ENCODE results near the gene SRF. TPM values are rescaled to one million over a fixed set of nuclear protein-coding genes. Genes with fewer than 3 reads are reported as not detected.

SRF gene
- total RNA-seq, 2 experiments from 2014 or later = 45.0 to 53.2 TPM

DNA sequence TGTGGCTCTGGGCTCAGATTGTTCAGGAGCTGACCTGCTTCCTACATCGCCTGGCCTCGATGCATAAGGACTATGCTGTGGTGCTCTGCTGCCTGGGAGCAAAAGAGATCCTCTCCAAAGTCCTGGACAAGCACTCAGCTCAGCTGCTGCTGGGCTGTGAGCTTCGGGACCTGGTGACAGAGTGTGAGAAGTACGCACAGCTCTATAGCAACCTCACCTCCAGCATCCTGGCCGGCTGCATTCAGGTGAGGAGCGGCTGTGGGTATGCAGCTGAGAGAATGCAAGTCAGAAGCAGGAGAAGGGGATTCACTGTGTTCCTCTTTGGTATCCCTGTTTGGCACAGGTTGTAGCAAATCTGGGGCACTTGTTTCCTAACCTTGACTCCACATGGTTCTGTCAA lies 28.8 kb downstream of the SRF start:
- ATAC-seq (no peak), DNase-seq (no peak)
- H3K9me3 Mint-ChIP-seq (ENCODE audit: low read depth) = no peaks in the 10 kb centered on the region
- H3K36me3 Mint-ChIP-seq = peaks cover 10% of the 10 kb centered on the region
- H3K4me3 Mint-ChIP-seq = no peak overlapping the region
- CTCF ChIA-PET = interaction anchor here (1.8 kb wide), 1 partner anchor 29 kb away, joined by 6 read pairs; the partner anchor contains the start of gene DNPH1
- H3K27ac Mint-ChIP-seq = no peak overlapping the region
- H3K4me1 Mint-ChIP-seq = no peaks in the 10 kb centered on the region
- no peaks in the 10 kb centered on the region for H3K27me3 Mint-ChIP-seq

DNA sequence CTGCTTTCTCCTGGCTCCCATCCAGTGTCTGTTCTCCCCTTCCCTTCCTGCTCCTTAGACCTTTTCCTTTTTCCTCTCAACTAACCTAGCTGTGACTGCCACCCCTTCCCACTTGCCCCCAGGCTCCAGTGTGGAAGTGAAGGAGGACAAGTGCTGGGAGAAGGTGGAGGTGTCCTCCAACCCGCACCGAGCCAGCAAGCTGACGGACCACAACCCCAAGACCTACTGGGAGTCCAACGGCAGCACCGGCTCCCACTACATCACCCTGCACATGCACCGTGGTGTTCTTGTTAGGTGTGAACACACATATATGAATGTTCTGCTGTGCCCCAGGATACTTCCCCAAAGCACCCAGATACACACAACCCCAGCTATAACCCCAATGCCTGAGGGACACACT lies 29.5 kb downstream of the SRF start:
- no peak overlapping the region for H3K4me3 Mint-ChIP-seq
- CTCF ChIA-PET = interaction anchor here (1.8 kb wide), 1 partner anchor 28 kb away, joined by 6 read pairs; the partner anchor contains the start of gene DNPH1
- no peak overlapping the region for H3K27ac Mint-ChIP-seq
- DNase-seq = no peak
- no peaks in the 10 kb centered on the region for H3K9me3 Mint-ChIP-seq (ENCODE audit: low read depth)
- ATAC-seq = no peak
- H3K27me3 Mint-ChIP-seq = no peaks in the 10 kb centered on the region
- no peaks in the 10 kb centered on the region for H3K4me1 Mint-ChIP-seq
- H3K36me3 Mint-ChIP-seq = peaks cover 10% of the 10 kb centered on the region

GRCh38 chr6:43202451-43202850 lies 31.4 kb downstream of the SRF start:
- no peak overlapping the region for H3K27ac Mint-ChIP-seq
- H3K27me3 Mint-ChIP-seq = no peaks in the 10 kb centered on the region
- peaks cover 11% of the 10 kb centered on the region for H3K36me3 Mint-ChIP-seq
- no peak overlapping the region for H3K4me3 Mint-ChIP-seq
- H3K9me3 Mint-ChIP-seq (ENCODE audit: low read depth) = no peaks in the 10 kb centered on the region
- ATAC-seq (no peak), DNase-seq (no peak)
- H3K4me1 Mint-ChIP-seq = no peaks in the 10 kb centered on the region
- CTCF ChIA-PET = interaction anchor here (1.1 to 3.1 kb wide), 3 partner anchors 26 to 30 kb away, joined by 3 to 9 read pairs (median 4); partner anchors contain the start of gene DNPH1

- no peak for DNase-seq
- no peak overlapping the region for H3K4me3 Mint-ChIP-seq
- no peaks in the 10 kb centered on the region for H3K9me3 Mint-ChIP-seq (ENCODE audit: low read depth)
- no peak overlapping the region for H3K27ac Mint-ChIP-seq
- peaks cover 9% of the 10 kb centered on the region for H3K36me3 Mint-ChIP-seq
- no peaks in the 10 kb centered on the region for H3K4me1 Mint-ChIP-seq
- no peak for ATAC-seq
- CTCF ChIA-PET = interaction anchor here (3.1 kb wide), 1 partner anchor 25 kb away, joined by 9 read pairs; the partner anchor contains the start of gene DNPH1
- no peaks in the 10 kb centered on the region for H3K27me3 Mint-ChIP-seq
Observed at GRCh38 chr6:43203029-43203717, 32.1 kb downstream of the SRF start.

- H3K27ac Mint-ChIP-seq = no peak overlapping the region
- no peaks in the 10 kb centered on the region for H3K4me1 Mint-ChIP-seq
- no peak overlapping the region for H3K4me3 Mint-ChIP-seq
- H3K27me3 Mint-ChIP-seq = no peaks in the 10 kb centered on the region
- CTCF ChIA-PET = interaction anchor here (3.1 kb wide), 1 partner anchor 25 kb away, joined by 9 read pairs; the partner anchor contains the start of gene DNPH1
- DNase-seq (no peak), ATAC-seq (no peak)
- H3K9me3 Mint-ChIP-seq (ENCODE audit: low read depth) = no peaks in the 10 kb centered on the region
- H3K36me3 Mint-ChIP-seq = peaks cover 9% of the 10 kb centered on the region
Observed at GRCh38 chr6:43203718-43204095, 32.6 kb downstream of the SRF start.

- CTCF ChIA-PET = no interaction called here
- H3K27ac Mint-ChIP-seq = no peak overlapping the region
- H3K4me3 Mint-ChIP-seq = no peak overlapping the region
- H3K36me3 Mint-ChIP-seq = peaks cover 9% of the 10 kb centered on the region
- no peaks in the 10 kb centered on the region for H3K4me1 Mint-ChIP-seq
- no peaks in the 10 kb centered on the region for H3K9me3 Mint-ChIP-seq (ENCODE audit: low read depth)
- no peak for ATAC-seq
- no peak for DNase-seq
- no peaks in the 10 kb centered on the region for H3K27me3 Mint-ChIP-seq
Observed at GRCh38 chr6:43204271-43205105, 33.4 kb downstream of the SRF start.

DNA sequence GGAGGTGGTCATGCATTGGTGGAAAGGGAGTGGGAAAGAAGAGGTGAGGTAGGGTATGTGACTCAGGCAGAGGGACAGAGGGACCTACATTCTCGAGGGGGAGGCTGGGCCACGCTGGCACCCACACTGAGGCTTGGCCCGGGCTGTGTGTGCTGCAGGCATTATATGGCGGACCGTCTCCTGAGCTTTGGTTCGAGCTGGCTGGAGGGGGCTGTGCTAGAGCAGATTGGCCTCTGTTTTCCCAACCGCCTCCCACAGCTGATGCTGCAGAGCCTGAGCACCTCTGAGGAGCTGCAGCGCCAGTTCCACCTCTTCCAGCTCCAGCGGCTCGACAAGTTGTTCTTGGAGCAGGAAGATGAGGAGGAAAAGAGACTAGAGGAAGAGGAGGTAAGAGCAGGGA lies 34.8 kb downstream of the SRF start:
- Mint-ChIP-seq H3K27me3 (no peaks in the 10 kb centered on the region), H3K4me1 (no peaks in the 10 kb centered on the region), H3K36me3 (peaks cover 7% of the 10 kb centered on the region), H3K27ac (peak overlapping the region; percentile 21), H3K4me3 (no peak overlapping the region), H3K9me3 (ENCODE audit: low read depth) (no peaks in the 10 kb centered on the region)
- DNase-seq (no peak), ATAC-seq (no peak)
- CTCF ChIA-PET = no interaction called here

- Mint-ChIP-seq H3K4me3 (no peak overlapping the region), H3K27me3 (no peaks in the 10 kb centered on the region), H3K4me1 (no peaks in the 10 kb centered on the region), H3K36me3 (peaks cover 5% of the 10 kb centered on the region), H3K27ac (no peak overlapping the region), H3K9me3 (ENCODE audit: low read depth) (no peaks in the 10 kb centered on the region)
- CTCF ChIA-PET = no interaction called here
- DNase-seq (no peak), ATAC-seq (no peak)
Observed at GRCh38 chr6:43207286-43207685, 36.2 kb downstream of the SRF start.

GRCh38 chr6:43211955-43212354 lies 40.9 kb downstream of the SRF start:
- no peak overlapping the region for H3K27ac Mint-ChIP-seq
- H3K4me1 Mint-ChIP-seq = no peaks in the 10 kb centered on the region
- no peak for ATAC-seq
- CTCF ChIA-PET = no interaction called here
- no peaks in the 10 kb centered on the region for H3K27me3 Mint-ChIP-seq
- DNase-seq = no peak
- no peak overlapping the region for H3K4me3 Mint-ChIP-seq
- H3K36me3 Mint-ChIP-seq = peaks cover 4% of the 10 kb centered on the region
- no peaks in the 10 kb centered on the region for H3K9me3 Mint-ChIP-seq (ENCODE audit: low read depth)

DNA sequence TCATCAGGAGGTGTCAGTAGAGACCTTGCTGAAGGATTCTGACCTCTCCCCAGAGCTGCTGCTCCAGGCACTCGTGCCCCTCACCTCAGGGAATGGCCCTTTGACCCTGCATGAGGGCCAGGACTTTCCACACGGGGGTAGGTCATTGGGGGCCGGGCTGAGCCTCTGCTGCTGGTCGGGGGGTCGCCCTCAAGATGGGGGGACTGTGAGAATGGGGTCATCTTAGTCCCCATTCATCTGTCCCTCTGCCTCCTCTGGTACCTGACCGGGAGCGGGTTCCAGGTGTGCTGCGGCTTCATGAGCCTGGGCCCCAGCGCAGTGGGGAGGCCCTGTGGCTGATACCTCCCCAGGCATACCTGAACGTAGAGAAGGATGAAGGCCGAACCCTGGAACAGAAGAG lies 42.4 kb downstream of the SRF start:
- Mint-ChIP-seq H3K4me3 (no peak overlapping the region), H3K27ac (no peak overlapping the region), H3K9me3 (ENCODE audit: low read depth) (no peaks in the 10 kb centered on the region), H3K4me1 (no peaks in the 10 kb centered on the region), H3K36me3 (peaks cover 3% of the 10 kb centered on the region), H3K27me3 (no peaks in the 10 kb centered on the region)
- DNase-seq = no peak
- ATAC-seq = no peak
- CTCF ChIA-PET = interaction anchor here (1.5 kb wide), 1 partner anchor 16 kb away, joined by 6 read pairs; the partner anchor contains the start of gene DNPH1

- peak overlapping the region; percentile 39 for H3K27ac Mint-ChIP-seq
- H3K27me3 Mint-ChIP-seq = no peaks in the 10 kb centered on the region
- no peaks in the 10 kb centered on the region for H3K4me1 Mint-ChIP-seq
- H3K9me3 Mint-ChIP-seq (ENCODE audit: low read depth) = no peaks in the 10 kb centered on the region
- DNase-seq (no peak), ATAC-seq (no peak)
- CTCF ChIA-PET = no interaction called here
- no peak overlapping the region for H3K4me3 Mint-ChIP-seq
- peaks cover 3% of the 10 kb centered on the region for H3K36me3 Mint-ChIP-seq
Observed at GRCh38 chr6:43215066-43215465, 44.0 kb downstream of the SRF start.

DNA sequence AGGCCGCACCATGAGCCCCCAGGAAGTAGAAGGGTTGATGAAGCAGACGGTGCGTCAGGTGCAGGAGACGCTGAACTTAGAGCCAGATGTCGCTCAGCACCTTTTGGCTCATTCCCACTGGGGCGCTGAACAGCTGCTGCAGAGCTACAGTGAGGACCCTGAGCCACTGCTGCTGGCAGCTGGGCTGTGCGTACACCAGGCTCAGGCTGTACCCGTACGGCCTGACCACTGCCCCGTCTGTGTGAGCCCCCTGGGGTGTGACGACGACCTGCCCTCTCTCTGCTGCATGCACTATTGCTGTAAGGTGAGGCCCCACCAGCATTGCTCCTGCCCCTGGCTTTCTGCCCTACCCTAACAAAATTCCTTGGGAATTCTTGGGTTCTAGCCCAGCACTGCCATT lies 45.1 kb downstream of the SRF start:
- Mint-ChIP-seq H3K36me3 (peaks cover 6% of the 10 kb centered on the region), H3K27ac (no peak overlapping the region), H3K9me3 (ENCODE audit: low read depth) (no peaks in the 10 kb centered on the region), H3K4me3 (no peak overlapping the region), H3K4me1 (no peaks in the 10 kb centered on the region), H3K27me3 (no peaks in the 10 kb centered on the region)
- CTCF ChIA-PET = interaction anchor here (1.9 kb wide), 1 partner anchor 13 kb away, joined by 12 read pairs; the partner anchor contains the start of gene DNPH1
- DNase-seq (no peak), ATAC-seq (no peak)

DNA sequence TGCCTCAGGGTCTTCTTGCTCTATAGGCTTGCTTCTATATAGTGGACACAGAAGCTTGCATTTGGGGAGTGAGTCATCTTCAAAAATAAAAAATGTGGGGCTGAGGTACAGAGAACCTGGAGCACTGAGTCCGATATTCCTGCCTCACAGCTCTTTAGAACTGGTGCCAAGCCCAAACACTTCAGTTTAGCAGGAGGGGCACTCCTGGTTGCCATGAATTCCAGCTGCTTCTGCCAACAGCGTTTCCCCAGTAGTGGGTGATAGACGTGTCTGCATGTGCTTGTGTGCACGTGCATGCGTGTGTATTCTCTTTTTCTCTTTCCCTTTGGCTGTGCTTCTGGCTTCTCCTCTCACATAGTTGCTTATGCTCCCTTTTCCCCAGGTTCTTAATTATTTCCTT lies 46.3 kb downstream of the SRF start:
- peaks cover 9% of the 10 kb centered on the region for H3K36me3 Mint-ChIP-seq
- H3K27ac Mint-ChIP-seq = no peak overlapping the region
- H3K4me1 Mint-ChIP-seq = peaks cover 3% of the 10 kb centered on the region
- no peak overlapping the region for H3K4me3 Mint-ChIP-seq
- ATAC-seq (no peak), DNase-seq (no peak)
- H3K27me3 Mint-ChIP-seq = no peaks in the 10 kb centered on the region
- H3K9me3 Mint-ChIP-seq (ENCODE audit: low read depth) = no peaks in the 10 kb centered on the region
- CTCF ChIA-PET = interaction anchor here (1.9 kb wide), 1 partner anchor 12 kb away, joined by 12 read pairs; the partner anchor contains the start of gene DNPH1
